GM23338 (cell line): Measurements from ENCODE around the gene NPR2.

Experiments
- CREB1 ChIP-seq: fragments of 250-450 bp; sonication (Bioruptor Pico); IDR thresholded peaks from 2 replicates; pipeline ENCODE4 v1.5.0; 2020; ENCODE audit warnings: low read depth, mild to moderate bottlenecking, moderate library complexity
- CTCF ChIP-seq, 2 experiments: fragments of 200-600 bp in 1 of 2; sonication (generic) in 1 of 2; conservative IDR thresholded peaks; 2 replicates each; pipeline versions ENCODE4 v1.5.1 to v1.6.1; 2016 to 2017; ENCODE audit warnings: antibody characterized with exemption in 2 of 2, low read depth in 2 of 2, mild to moderate bottlenecking in 2 of 2, moderate library complexity in 1 of 2
- ETS1 ChIP-seq: IDR thresholded peaks from 2 replicates; pipeline ENCODE4 v1.6.1; 2016; ENCODE audit warnings: antibody characterized with exemption
- EZH2 ChIP-seq: fragments of 200-600 bp; sonication (generic); IDR thresholded peaks from one replicate; pipeline ENCODE4 v1.8.0; 2017; ENCODE audit warnings: antibody characterized with exemption, mild to moderate bottlenecking, low read depth; ENCODE audit not compliant: unreplicated experiment
- EZH2phosphoT487 ChIP-seq: fragments of 200-600 bp; sonication (generic); IDR thresholded peaks from one replicate; pipeline ENCODE4 v1.8.1; 2018; ENCODE audit warnings: antibody characterized with exemption; ENCODE audit not compliant: unreplicated experiment
- JUNB ChIP-seq: IDR thresholded peaks from one replicate; pipeline ENCODE4 v1.6.1; 2016; ENCODE audit warnings: antibody characterized with exemption; ENCODE audit not compliant: unreplicated experiment
- NANOG ChIP-seq: IDR thresholded peaks from 2 replicates; pipeline ENCODE4 v1.6.1; 2016; ENCODE audit warnings: antibody characterized with exemption, borderline replicate concordance
- POLR2AphosphoS5 ChIP-seq: IDR thresholded peaks from 2 replicates; pipeline ENCODE4 v1.6.1; 2016; ENCODE audit warnings: antibody characterized with exemption, low read depth
- REST ChIP-seq: IDR thresholded peaks from one replicate; pipeline ENCODE4 v1.6.1; 2018; ENCODE audit warnings: antibody characterized with exemption; ENCODE audit not compliant: unreplicated experiment
- STAT1 ChIP-seq: IDR thresholded peaks from one replicate; pipeline ENCODE4 v1.6.1; 2016; ENCODE audit warnings: antibody characterized with exemption; ENCODE audit not compliant: unreplicated experiment
- ZNF331 ChIP-seq: fragments of 250-450 bp; sonication (Bioruptor Pico); IDR thresholded peaks from 2 replicates; pipeline ENCODE4 v1.5.0; 2020; ENCODE audit warnings: low read depth, mild to moderate bottlenecking, moderate library complexity

GRCh38 chr9:35793461-35793860 is 2.1 kb downstream of the NPR2 start:
- TF ChIP-seq EZH2 (no peak), REST (no peak), CTCF (conservative IDR thresholded peaks at IDR 0.05; ENCODE audit: low read depth in 2 of 2) (no peak), CREB1 (CRISPR knock-in tag) (no peak), EZH2phosphoT487 (no peak), JUNB (no peak), POLR2AphosphoS5 (no peak), ETS1 (no peak), ZNF331 (no peak), STAT1 (no peak), NANOG (no peak)
